HG02981 (cell line): ENCODE measurements around the gene ARHGEF28.

Experiments
- ATAC-seq: cut with Tn5 transposase; IDR thresholded peaks from one replicate; pipeline ENCODE4 v1.9.1; 2021; ENCODE audit warnings: mild to moderate bottlenecking, moderate library complexity; ENCODE audit not compliant: unreplicated experiment

ARHGEF28 gene

DNA sequence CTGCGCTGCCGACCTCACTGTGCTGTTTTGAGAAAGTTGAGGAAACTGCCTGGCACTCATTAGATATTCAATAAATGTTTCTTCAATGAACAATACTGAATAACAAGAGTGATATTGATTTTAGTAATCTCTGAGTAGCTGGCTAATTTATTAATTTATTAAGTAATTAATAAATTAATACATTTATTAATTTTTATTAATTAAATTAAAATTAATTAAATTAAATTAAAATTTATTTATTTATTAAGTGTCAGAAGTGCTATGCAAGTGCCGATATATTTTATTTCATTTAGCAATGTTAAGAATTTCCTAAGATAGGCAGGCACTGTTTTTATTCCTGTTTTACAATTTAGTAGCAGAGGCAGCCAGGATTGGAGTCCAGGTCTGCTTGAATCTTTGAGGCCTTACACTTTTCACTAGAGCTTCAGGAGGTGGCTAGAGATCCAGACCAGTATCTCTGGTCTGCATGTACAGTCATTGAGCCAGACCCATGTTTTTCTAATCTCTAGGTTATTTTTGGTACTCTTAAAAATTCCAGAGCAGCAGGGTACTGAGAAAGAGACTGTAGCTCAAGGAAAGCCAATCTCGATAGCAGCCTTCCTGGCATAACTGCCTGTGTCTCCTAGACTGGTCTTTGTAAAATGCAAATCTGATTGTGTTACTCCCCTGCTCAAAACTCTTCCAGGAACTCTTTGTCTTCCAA, 109.2 kb downstream of the ARHGEF28 start:
- ATAC-seq: no peak

DNA sequence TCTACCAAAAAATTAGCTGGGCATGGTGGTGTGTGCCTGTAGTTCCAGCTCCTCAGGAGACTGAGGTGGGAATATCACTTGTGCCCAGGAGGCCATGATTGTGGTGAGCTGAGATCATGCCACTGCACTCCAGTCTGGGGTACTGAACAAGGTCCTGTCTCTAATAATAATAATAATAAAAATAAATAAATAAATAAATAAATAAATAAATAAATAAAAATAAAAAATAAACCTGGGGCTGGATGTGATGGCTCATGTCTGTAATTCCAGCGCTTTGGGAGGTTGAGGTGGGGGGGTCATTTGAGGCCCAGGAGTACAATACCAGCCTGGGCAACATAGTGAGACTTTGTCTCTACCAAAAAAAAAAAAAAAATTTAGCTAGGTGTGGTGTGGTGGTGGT, 113.7 kb downstream of the ARHGEF28 start:
- no peak for ATAC-seq

DNA sequence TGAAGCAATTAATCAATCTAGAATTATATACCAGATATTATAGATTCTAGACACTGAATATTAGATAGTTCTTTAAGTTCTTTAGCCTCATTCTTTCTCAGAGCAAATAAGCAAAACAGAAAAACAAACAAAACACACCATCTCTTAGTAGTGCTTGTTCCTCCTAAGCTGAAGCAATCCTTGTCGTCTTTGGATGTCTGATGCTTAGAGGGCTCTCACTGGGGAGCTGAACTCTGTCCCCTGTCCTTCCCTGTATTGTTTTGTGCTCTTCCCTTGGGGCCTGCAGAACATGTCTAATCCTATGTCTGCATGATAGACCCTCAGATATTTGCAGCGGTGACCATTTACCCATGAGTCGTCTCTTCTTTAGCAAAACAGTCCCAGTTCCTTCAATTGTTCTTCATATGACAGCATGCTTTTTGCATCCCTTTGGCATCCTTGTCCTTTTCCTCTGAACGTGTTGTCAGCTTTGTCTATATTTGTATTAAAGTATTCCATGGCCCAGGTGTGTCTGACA, 114.3 kb downstream of the ARHGEF28 start:
- no peak for ATAC-seq

DNA sequence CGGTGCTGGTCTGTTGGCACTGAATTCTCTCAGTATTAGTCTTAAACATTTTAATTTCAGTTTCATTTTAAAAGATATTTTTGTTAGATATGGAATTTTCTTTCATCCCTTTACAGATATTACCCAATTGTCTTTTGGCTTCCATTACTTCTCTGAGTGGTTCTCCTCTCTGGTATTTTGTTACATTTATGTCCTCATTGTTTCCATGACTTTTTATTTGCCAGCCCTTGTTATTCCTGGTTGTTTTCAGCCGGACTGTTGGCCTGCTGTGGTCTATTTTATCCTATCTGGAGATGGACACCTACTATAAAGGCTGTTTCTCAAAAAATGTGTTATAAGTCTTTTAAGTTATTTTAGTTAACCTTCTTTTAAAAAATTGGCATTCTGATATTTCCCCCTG, 117.2 kb downstream of the ARHGEF28 start:
- no peak for ATAC-seq

DNA sequence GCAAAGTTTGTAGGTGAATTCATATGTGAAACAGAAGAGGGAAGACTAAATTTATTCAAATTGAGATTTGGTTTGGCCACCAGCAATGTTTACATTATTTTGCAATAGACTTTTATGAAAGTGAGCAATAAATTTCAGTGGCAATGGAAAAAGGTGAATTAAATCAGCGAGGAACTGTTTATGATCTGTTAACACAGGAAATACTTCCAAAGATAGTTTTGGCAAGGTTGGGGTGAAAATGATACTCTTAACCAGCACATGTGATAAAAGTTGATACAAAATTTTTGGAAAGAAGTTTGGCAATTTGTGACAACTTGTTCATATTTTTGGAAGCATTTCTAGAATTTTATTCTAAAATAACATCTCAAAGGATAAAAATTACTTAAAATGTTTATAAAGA, 119.8 kb downstream of the ARHGEF28 start:
- ATAC-seq: no peak

DNA sequence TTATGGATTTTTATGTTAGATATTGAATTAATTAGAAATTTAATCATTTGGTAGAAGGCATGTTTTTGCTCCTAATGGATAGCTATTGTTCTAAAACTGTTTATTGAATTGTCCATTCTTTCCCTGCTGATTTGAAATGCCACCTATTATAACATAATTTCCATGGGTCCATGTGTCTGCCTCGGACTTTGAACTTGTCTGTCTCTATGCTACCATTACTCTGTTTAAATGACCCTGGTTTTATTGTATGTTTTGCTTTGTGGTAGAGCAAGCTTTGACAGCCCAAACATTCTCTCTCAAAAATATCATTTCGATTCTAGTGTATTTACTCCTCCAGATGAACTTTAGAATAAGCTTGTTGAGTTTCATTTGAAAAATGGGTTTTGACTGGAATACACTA, 120.6 kb downstream of the ARHGEF28 start:
- ATAC-seq: no peak

DNA sequence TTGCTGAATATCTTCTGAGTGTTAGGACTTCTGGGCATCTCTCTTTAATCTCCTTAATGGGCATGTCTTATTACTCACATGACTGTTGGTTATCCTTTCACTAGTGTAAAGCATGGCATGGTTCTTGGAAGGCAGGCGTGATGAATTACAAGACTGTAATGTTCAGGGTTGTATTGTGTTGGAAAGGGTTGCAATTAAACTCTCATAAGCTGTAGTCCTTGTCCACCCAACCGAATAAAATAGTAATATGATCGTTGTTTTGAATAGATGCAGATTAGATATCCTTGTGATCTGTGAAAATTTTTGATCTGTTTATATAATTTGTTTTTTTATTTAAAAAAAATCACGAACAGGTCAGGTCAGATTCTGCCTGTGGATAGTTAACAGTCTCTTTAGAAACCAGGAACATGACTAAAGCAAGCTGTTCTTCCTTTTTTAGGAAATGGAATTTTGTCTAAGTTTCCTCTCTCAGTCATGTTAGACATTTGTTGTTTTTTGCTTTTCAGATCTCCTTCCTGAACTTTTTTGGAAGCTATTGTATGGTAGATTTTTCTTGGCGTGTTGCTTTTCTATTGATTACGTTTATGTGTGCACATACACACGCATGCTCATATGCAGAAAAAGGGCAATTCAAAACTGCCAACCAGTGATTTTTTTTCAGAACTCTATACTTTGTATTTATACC, 121.8 kb downstream of the ARHGEF28 start:
- no peak for ATAC-seq

DNA sequence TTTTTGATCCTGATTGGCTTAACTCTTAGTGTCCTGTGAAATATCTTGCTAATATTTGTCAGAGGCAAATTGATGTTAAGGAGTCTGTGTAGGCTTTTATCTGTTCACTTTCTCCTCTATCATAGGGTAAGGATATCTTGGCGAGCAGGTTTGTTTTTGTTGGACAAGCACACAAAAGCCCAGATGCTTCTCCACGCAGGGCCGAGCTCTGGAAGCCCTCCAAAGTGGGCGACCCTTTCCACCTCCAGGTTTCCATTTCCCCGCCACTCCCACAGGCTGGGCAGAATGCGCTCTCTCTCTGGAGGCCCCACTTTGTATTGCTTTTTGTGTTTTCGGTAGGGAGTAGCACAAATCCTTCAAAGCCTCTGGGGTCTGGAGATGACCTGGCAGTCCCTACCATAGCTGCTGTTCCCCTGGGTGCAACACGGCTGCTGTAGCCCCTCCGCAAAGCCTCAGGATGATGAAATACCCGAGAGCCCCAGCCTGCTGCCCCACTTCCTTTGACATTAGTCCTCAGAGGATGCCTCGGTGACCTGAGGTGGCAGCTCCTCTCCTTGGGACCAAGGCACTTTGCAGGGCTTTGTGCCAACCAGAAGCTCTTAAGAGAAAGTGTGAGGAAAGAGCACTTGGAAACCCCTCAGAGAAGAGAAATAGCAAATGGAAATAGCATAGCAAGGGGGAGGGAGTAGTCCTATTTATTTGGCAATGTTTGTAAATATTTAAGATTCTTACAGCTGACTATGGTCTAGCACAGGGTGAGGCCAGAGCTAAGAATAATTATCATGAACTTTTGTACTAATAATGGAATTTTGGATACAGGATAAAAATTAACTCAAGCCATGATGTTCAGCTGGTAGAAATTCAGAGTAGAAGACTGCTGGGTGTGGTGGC, 122.8 kb downstream of the ARHGEF28 start:
- no peak for ATAC-seq

DNA sequence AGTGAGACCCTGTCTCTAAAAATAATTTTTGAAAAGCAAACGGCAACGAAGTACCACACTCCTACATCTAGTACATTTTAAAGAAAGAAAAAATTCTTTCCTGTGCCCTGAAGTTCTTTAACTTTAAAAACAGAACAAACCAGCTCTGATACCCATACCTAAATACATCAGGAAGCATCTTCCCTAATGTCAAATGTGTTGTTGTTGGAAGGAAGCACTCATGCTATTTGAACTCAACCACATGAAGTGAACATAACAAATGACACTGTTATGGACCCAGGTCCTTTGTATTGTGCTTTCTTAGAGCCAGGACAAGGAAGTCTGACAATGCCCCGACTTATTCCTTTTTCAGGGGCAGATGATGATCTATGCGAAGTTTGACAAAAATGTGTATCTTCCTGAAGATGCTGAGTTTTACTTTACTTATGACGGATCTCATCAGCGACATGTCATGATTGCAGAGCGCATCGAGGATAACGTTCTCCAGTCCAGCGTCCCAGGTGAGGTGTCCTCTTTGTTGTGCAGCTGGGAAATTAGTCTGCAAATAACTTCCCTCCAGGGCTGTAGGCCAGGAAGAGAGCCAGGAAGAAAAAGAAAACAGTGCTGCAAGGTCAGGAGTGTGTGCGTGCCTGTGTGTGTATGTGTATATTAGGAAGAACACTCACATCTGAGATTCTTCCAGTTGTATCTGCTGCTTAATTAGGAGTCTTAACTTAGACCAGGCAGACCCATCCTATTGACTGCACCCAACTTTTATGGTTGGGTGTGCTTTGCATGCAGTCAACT, 123.7 kb downstream of the ARHGEF28 start:
- ATAC-seq: no peak

DNA sequence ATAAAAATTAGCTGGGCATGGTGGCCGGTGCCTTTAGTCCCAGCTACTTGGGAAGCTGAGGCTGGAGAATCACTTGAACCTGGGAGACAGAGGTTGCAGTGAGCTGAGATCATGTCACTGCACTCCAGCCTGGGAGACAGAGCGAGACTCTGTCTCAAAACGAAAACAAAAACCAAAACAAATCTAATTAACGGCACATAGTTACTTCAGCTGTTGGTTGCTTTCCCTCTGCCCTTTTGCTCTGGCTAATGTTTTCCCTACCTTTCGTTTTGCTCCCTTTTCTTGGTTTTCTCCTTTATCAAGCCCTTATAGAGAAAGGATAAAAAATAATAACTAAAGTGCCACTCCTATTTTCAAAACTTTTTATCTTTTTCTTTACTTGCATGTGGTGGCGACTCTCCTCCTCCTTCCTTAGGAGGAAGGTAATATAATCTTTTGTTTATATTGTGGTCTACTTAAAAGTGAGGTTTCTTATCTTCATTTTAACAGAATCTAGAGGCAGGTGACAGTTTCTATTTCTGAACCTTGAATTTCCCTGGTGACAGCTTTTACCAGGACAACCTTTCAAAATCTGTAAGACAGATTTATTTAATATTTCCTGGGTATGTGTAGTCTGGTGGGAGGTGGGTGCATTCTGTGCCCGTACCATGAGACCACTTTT, 125.4 kb downstream of the ARHGEF28 start:
- ATAC-seq: no peak

DNA sequence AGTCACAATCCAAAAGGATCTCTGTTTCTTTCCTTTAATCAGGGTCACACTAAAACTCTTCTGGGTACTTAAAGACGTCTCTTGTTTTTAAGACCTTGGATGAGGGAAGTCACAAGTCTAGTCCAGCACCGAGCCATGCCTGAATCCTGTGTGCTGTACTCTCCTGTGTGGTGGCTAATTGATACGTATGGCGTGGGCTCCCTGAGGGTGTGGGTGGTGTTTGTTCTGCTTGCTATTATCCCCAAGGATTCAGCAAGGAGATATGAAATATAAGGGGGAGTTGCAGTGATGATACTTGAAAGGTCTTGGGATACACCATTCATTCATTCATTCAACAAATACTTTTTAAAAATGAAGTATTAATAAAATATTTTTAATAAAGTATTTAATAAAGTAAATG, 128.3 kb downstream of the ARHGEF28 start:
- no peak for ATAC-seq

DNA sequence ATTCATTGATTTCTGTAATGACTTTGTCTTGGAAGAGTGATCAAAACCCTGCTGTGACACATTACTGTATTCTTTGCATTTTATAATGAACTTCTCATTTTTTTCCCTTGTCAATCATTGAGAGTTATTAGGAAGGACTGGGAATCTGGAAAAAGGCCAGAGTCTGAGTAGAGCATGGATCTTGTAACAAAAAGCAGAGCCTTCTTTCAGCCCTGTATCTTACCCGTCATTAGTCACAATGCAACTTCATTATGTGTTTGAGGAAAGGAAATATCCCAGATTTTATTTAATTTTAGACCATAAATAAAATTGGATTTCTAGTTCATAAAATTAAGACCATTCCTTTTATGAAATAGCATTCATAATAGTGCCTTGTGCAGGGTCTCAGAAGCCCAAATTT, 131.4 kb downstream of the ARHGEF28 start:
- no peak for ATAC-seq

DNA sequence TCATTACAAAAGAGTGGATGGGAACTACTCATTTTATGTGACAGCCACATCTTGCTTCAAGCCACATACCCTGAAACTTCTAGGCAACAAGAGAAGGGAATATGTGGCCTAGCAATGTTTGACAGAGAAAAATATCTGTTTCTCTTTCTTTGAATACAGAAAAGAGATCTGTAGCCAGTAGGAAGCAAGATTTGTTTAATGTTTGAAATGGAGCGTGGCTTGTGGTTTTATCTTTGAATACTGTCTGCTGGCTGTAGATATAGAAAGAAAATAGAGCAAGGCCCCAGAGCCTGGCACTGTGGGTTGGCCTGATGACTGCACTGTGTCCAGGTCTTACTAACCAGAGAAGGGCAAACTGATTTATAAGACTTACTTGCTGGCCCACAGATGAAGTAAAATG, 133.8 kb downstream of the ARHGEF28 start:
- peak; percentile 69 for ATAC-seq

DNA sequence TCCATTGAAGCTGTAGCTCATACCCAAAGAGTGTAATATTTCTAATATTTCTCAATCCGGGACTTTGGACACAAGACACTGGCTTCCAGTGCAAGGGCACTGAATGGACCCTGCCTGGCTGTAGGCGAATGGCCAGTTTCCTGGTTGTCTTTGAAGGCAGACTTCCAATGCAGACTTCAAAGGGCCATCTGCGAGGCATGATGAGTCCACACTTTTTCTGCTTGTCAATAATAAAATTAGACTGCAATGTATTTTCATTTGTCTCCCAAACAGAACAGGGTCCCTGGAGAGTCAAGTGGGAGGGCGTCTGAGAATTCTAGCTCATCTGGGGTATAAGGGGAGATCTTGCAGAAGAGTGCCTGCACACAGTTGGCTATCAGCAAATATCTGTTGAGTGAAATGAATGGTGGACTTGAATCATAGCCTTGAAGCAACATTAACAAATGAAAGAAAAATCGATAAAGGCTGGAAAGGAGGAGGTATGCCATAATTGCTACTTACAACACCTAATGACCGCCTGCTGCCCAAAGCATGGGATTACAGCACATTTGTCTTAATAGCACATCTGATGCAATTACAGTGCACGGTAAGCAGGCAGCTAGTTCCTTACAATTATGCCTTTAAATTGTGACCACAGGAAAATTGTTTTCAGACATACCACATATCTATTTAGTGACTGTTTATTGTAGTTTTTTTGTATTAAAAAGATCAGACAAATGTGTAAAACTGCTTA, 137.5 kb downstream of the ARHGEF28 start:
- no peak for ATAC-seq

DNA sequence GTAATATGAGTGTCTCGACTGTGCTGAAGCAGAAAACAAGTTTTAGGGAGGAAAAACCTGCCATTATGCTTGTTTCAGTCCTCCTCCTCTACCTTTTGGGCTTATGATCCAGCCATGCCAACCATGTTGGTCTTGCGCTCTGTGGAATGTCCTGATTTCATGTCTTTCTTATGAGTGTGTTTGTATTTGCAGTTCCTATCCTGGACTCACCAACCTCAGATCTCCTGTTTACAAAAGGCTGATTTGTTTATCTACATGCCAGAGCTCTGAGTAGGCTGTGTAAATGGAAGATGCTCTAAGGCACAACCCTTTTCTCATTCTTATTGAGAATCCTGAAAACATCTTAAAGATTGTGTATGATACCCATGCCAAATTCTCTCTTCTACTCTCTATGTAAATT, 138.6 kb downstream of the ARHGEF28 start:
- no peak for ATAC-seq

DNA sequence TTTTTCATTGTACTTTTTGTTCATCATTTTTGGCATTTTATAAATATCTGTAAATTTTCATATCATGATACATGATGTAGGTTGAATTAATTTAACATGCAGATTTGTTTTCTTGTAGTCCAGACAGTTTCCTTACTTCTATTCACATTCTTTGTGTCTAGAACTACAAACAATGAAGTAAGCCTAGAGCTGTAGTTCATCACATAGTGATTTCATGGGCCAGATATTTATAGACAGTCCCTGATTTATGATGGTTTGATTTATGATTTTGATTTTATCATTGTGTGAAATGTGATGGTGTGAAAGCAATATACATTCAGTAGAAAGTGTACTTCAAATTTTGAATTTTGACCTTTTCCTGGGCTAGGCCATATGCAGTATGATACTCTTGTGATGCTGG, 139.0 kb downstream of the ARHGEF28 start:
- ATAC-seq: no peak

DNA sequence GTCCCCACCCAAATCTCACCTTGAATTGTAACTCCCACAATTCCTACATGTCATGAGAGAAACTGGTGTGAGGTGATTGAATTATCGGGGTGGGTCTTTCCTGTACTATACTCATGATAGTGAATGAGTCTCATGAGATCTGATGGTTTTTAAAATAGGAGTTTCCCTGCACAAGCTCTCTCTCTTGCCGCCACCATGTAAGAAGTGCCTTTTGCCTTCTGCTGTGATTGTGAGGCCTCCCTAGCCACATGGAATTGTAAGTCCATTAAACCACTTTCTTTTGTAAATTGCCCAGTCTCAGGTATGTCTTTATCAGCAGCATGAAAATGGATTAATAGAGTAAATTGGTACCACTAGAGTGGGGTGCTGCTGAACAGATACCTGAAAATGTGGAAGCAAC, 140.9 kb downstream of the ARHGEF28 start:
- ATAC-seq: no peak

DNA sequence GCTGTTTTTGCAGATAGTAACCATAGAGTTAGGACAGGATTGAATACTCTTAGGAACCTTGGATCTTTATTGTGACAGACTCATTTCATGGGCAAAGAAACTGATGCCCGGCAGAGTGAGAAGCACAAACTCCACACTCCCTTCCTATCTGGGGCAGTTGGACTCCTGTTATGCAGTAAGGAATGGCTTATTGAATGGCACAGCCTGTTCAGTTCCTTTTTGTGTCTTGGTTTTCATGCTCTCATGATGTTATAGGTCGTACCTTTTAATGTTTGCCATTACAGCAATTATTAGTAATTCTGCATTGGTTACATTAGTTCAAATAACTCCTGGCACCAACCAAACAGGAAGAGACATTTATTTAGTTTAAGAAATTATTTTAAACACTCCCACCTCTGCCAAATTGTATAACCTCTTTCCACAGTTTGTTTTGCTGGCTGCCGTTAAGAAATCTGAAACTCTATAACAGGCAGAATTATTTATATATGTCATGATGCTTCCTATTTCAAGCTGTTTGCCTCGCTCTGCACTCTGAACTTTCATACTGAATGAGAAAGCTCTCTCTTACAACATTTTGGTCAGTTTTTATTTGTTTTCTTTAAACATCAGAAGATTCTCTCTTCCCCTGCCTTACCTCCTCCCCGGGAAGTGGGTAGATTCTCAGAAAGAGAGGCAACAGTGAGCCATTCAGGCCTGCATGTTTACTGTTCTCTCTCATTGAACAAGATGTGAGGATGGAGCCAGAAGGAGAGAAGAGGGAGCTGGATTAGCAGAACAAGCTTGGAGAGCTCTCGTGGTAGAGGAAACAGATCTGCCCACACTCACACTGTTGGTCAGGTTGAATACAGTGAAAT, 144.4 kb downstream of the ARHGEF28 start:
- no peak for ATAC-seq

DNA sequence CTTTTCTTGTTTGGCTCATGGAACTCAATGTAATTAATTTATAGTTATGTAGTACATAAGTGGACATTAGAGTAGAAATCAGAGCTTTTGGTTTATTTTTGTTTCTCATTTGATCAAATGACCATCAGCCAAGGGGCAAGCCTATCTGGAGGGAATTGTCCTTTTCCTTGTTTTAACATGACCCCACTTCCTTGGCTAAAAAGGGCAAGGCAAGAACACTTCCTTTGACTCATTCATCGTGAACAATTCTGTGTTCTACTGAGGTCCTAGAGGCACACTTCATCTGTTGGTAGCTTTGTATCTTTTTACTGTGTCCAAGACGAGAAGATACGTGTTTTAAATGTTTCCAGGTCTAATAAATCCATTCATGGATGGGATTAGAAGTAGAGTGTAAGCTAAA, 148.9 kb downstream of the ARHGEF28 start:
- ATAC-seq: no peak
